Measurements from ENCODE around the gene FBF1. TPM values are rescaled to one million over a fixed set of nuclear protein-coding genes. Genes with fewer than 3 reads are reported as not detected.

The FBF1 gene
- total and polyA plus RNA-seq, 2 of the 8 experiments (the other 6 are each of a cell fraction or from before 2014, with no cell fraction given), result 8.1 to 13.1 TPM

DNA sequence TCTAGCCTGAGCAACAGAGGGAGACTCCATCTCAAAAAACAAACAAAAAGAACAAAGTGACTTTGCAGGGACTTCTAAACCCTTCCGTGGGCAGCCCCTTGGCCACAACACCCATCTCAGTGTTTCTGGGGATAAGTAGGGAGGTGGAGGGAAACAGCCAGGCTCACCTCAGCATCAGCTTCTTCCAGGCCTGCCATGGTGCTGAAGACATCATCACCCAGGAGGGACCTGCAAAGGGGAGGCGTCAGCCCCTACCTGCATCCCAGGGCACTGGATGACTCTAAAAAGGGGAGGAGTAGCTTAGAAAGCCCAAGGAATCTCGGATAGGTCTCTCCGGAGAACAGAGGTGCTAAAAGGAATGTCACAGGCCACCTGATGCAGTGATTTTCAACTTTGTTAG is 9.8 kb downstream of the FBF1 start:
- Histone ChIP-seq H3K27me3 (replicated peaks in 1 of 4; ENCODE audit: control insufficient read depth in 3 of 4, extremely low read depth in 1 of 4, insufficient read depth in 3 of 4, low read length in 3 of 4) (no peaks in the 10 kb centered on the region), H2BK120ac (replicated peaks; ENCODE audit: low read depth, low read length) (no peak overlapping the region), H3K23me2 (ENCODE audit: low read depth, low read length) (no peaks in the 10 kb centered on the region), H3K4me1 (replicated peaks in 1 of 4; ENCODE audit: control insufficient read depth in 3 of 4, insufficient read depth in 4 of 4, low read length in 3 of 4) (no peaks in the 10 kb centered on the region), H2BK15ac (ENCODE audit: low read length) (no peak overlapping the region), H3K4me2 (ENCODE audit: insufficient read depth in 1 of 2, low read depth in 2 of 2, low read length in 2 of 2) (no peak overlapping the region), H3K4ac (replicated peaks; ENCODE audit: insufficient read length, low read depth, low read length) (no peak overlapping the region), H3K9ac (replicated peaks in 1 of 4; ENCODE audit: extremely low read depth in 1 of 4, low read depth in 3 of 4, low read length in 3 of 4) (no peak overlapping the region), H3K27ac (ENCODE audit: low read depth, low read length) (no peak overlapping the region), H3K4me3 (ENCODE audit: extremely low read depth in 1 of 4, insufficient read depth in 2 of 4, low read depth in 3 of 4, low read length in 4 of 4) (no peak overlapping the region), H2AFZ (ENCODE audit: low read length) (no peak overlapping the region), H3K79me1 (ENCODE audit: low read depth, low read length) (no peaks in the 10 kb centered on the region), H2BK20ac (ENCODE audit: low read length) (no peak overlapping the region), H3K18ac (ENCODE audit: extremely low read depth, low read length) (no peak overlapping the region), H3K23ac (ENCODE audit: insufficient read length) (no peak overlapping the region), H3K9me3 (ENCODE audit: insufficient read depth in 2 of 2, low read depth in 1 of 2, low read length in 1 of 2) (no peaks in the 10 kb centered on the region), H4K8ac (ENCODE audit: extremely low read depth, insufficient read depth, low read length) (no peak overlapping the region), H2BK5ac (ENCODE audit: low read depth, low read length) (no peak overlapping the region), H4K91ac (replicated peaks; ENCODE audit: insufficient read length, low read length) (no peak overlapping the region), H4K5ac (ENCODE audit: insufficient read length, low read depth, low read length) (no peak overlapping the region), H2AK5ac (ENCODE audit: low read depth, low read length) (no peak overlapping the region), H3K56ac (replicated peaks; ENCODE audit: insufficient read length, low read depth, low read length) (no peak overlapping the region), H3K79me2 (ENCODE audit: control insufficient read depth in 1 of 2, insufficient read depth in 2 of 2, low read length in 2 of 2) (no peaks in the 10 kb centered on the region), H3K36me3 (ENCODE audit: control insufficient read depth in 2 of 4, insufficient read depth in 4 of 4, low read length in 3 of 4) (peaks cover 0 to 10% (median 2%) of the 10 kb centered on the region in 4 experiments; a peak in 3 of 8 replicates), H3K14ac (ENCODE audit: insufficient read length) (no peak overlapping the region), H2BK12ac (ENCODE audit: low read depth, low read length) (no peak overlapping the region), H4K20me1 (replicated peaks in 1 of 2; ENCODE audit: control insufficient read depth in 1 of 2, insufficient read depth in 2 of 2, low read length in 2 of 2) (no peaks in the 10 kb centered on the region)
- 77% methylated on average over 4 of the region's 4 CpGs; no CpG with 5 or more reads in 1 of the 2 experiments for WGBS, 2 experiments (ENCODE audit: extremely low coverage in 1 of 2, insufficient coverage in 1 of 2, insufficient read length in 1 of 2, insufficient replicate concordance in 2 of 2, low coverage in 1 of 2, low lambda C conversion rate in 2 of 2, missing lambda C conversion rate in 1 of 2)
- no peak for FAIRE-seq
- no peak for DNase-seq (ENCODE audit: low read depth in 1 of 2, low spot score in 2 of 2)
- ChIA-PET POLR2A (ENCODE audit: partially characterized antibody) (interaction anchor here (1.2 to 1.6 kb wide), 4 partner anchors 10 to 151 kb away, joined by 3 to 5 read pairs (median 4); partner anchors contain the start of genes FBF1 and TRIM65), CTCF (ENCODE audit: partially characterized antibody) (interaction anchor here (0.6 to 51.3 kb wide), 7 partner anchors 9 to 82 kb away, joined by 3 to 885 read pairs (median 4); partner anchors contain the start of genes CDK3 and MRPL38)
- no peak for TF ChIP-seq POLR2A (IDR thresholded peaks at IDR 0.05; ENCODE audit: control extremely low read depth in 1 of 2, low read depth in 2 of 2, low read length in 2 of 2)
- no peak for TF ChIP-seq NANOG (IDR thresholded peaks at IDR 0.05; ENCODE audit: insufficient read depth, low read depth, low read length, poor library complexity, severe bottlenecking)
- TF ChIP-seq CHD1 (IDR thresholded peaks at IDR 0.05; ENCODE audit: low read depth, low read length), result no peak
- no peak for TF ChIP-seq HDAC6 (IDR thresholded peaks at IDR 0.05; ENCODE audit: low read depth, low read length)
- no peak for TF ChIP-seq SUZ12 (IDR thresholded peaks at IDR 0.05; ENCODE audit: low read length)
- TF ChIP-seq CREB1 (IDR thresholded peaks at IDR 0.05), result no peak
- no peak for TF ChIP-seq KDM1A (IDR thresholded peaks at IDR 0.05; ENCODE audit: borderline replicate concordance, low read length)
- TF ChIP-seq, protein P1, sequence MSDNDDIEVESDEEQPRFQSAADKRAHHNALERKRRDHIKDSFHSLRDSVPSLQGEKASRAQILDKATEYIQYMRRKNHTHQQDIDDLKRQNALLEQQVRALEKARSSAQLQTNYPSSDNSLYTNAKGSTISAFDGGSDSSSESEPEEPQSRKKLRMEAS (IDR thresholded peaks at IDR 0.05), result no peak
